Loucy (cell line): ENCODE results near the gene KRTAP9-8.
"Not testable (repeated sequence)": the region's sequence is repeated elsewhere in the genome, so short reads cannot be mapped to it uniquely, and the experiment has no call there.

Experiments used
- CTCF ChIP-seq: fragments of 200-600 bp; sonication (generic); conservative IDR thresholded peaks from 2 replicates; pipeline ENCODE4 v1.5.1; 2014; ENCODE audit warnings: mild to moderate bottlenecking, antibody characterized with exemption, low read length
- EZH2phosphoT487 ChIP-seq: fragments of 200-600 bp; IDR thresholded peaks from 2 replicates; pipeline ENCODE4 v1.6.1; 2018; ENCODE audit warnings: antibody characterized with exemption, mild to moderate bottlenecking, moderate library complexity, borderline replicate concordance

DNA sequence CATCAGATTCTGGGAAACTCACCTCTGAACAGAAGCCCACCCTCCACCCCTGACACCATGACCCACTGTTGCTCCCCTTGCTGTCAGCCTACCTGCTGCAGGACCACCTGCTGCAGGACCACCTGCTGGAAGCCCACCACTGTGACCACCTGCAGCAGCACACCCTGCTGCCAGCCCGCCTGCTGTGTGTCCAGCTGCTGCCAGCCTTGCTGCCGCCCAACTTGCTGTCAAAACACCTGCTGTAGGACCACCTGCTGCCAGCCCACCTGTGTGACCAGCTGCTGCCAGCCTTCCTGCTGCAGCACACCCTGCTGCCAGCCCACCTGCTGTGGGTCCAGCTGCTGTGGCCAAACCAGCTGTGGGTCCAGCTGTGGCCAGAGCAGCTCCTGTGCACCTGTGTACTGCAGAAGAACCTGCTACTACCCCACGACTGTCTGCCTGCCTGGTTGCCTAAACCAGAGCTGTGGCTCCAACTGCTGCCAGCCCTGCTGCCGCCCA, 11.2 kb upstream of the KRTAP9-8 start, which contains the start of gene KRTAP9-2:
- not testable (repeated sequence) for TF ChIP-seq CTCF, EZH2phosphoT487
